K562 (cell line): ENCODE data around the gene DRAXIN. TPM values are rescaled to one million over a fixed set of nuclear protein-coding genes. Genes with fewer than 3 reads are reported as not detected.

ENCODE experiments used
- CC2D1A ChIP-seq: fragments of 450-650 bp; IDR thresholded peaks from 2 replicates; pipeline ENCODE4 v1.6.1; 2017; ENCODE audit warnings: mild to moderate bottlenecking
- CCNT2 ChIP-seq: IDR thresholded peaks from 2 replicates; pipeline ENCODE4 v1.6.1; 2011; ENCODE audit warnings: borderline replicate concordance, low read depth, mild to moderate bottlenecking, moderate library complexity, mixed read lengths, low read length; ENCODE audit not compliant: insufficient read length; ENCODE audit errors: extremely low read depth
- FOXJ3 ChIP-seq: sonication (generic); formaldehyde crosslinking; IDR thresholded peaks from 2 replicates; pipeline ENCODE4 v1.4.0; 2020; ENCODE audit warnings: mild to moderate bottlenecking, missing genetic modification reagents
- KHSRP ChIP-seq: fragments of 450-650 bp; IDR thresholded peaks from 2 replicates; pipeline ENCODE4 v1.6.1; 2017
- NCOA2 ChIP-seq, 2 experiments: fragments of 450-650 bp; IDR thresholded peaks; 2 replicates each; pipeline ENCODE4 v1.6.1; 2018; ENCODE audit warnings: mild to moderate bottlenecking in 2 of 2, moderate library complexity in 1 of 2; ENCODE audit not compliant: partially characterized antibody in 2 of 2
- NR2F6 ChIP-seq: fragments of 450-650 bp; formaldehyde crosslinking; IDR thresholded peaks from 2 replicates; pipeline ENCODE4 v1.4.0; 2020; ENCODE audit warnings: mild to moderate bottlenecking
- PHF8 ChIP-seq: fragments of 200-600 bp; sonication (generic); IDR thresholded peaks from 2 replicates; pipeline ENCODE4 v1.6.1; 2012; ENCODE audit warnings: mixed run types, mild to moderate bottlenecking, inconsistent platforms, low read length, moderate library complexity, borderline replicate concordance
- POLR3A ChIP-seq: IDR thresholded peaks from 2 replicates; pipeline ENCODE4 v1.6.1; 2011; ENCODE audit warnings: borderline replicate concordance, mild to moderate bottlenecking, moderate library complexity; ENCODE audit not compliant: insufficient read length, insufficient read depth; ENCODE audit errors: extremely low read depth
- POU5F1 ChIP-seq: fragments of 150-350 bp; IDR thresholded peaks from 2 replicates; pipeline ENCODE4 v1.6.1; 2014; ENCODE audit warnings: borderline replicate concordance, low read length, low read depth, mild to moderate bottlenecking; ENCODE audit not compliant: partially characterized antibody
- RBBP5 ChIP-seq: fragments of 200-600 bp; sonication (generic); IDR thresholded peaks from 2 replicates; pipeline ENCODE4 v1.6.1; 2012; ENCODE audit warnings: borderline replicate concordance, mild to moderate bottlenecking, low read length, control low read depth, inconsistent platforms; ENCODE audit not compliant: insufficient read depth, poor library complexity, severe bottlenecking
- RBFOX2 ChIP-seq: fragments of 200-400 bp; formaldehyde crosslinking; IDR thresholded peaks from 2 replicates; pipeline ENCODE4 v1.6.1; 2017; ENCODE audit warnings: low read depth, mild to moderate bottlenecking, low read length, moderate library complexity
- SIRT6 ChIP-seq: IDR thresholded peaks from one replicate; pipeline ENCODE4 v1.6.1; 2012; ENCODE audit warnings: low read depth, mild to moderate bottlenecking, control low read depth, inconsistent platforms, low read length, moderate library complexity
- TAF7 ChIP-seq: fragments of 450-650 bp; IDR thresholded peaks from 2 replicates; pipeline ENCODE4 v1.6.1; 2016; ENCODE audit warnings: missing genetic modification characterization, missing compliant biosample characterization
- ZNF384 ChIP-seq: IDR thresholded peaks from 2 replicates; pipeline ENCODE4 v1.6.1; 2012; ENCODE audit warnings: low read depth, low read length, improper control_type of control experiment
- polyA plus RNA-seq, 8 experiments: library from polyadenylated mRNA; depleted of rRNA in 4 of 8; stranded (reverse) in 5 of 8; unstranded in 3 of 8; fragments of >200 nt; fragmentation: Nextera tagmentation in 2 of 8; fragmentation: Illumina TruSeq in 1 of 8; extraction: Ambion mirVana in 2 of 8; extraction: Trizol in 1 of 8; gene quantifications; 2 replicates each; pipeline versions ENCODE4 v1.2.1 to v1.2.3, GENCODE V29; 2011 to 2014; ENCODE audit warnings: inconsistent platforms in 1 of 8, missing spikeins in 1 of 8
- total RNA-seq, 7 experiments: library from RNA; depleted of rRNA in 6 of 7; stranded (reverse); fragments of >200 nt in 6 of 7; fragmentation: Illumina TruSeq in 2 of 7; extraction: Trizol in 2 of 7; gene quantifications; 2 replicates each; pipeline versions ENCODE4 v1.2.1 to v1.2.3, GENCODE V29; 2011 to 2021; ENCODE audit warnings: low replicate concordance in 1 of 7
- TF ChIP-seq, protein P1 (sequence below): fragments of 450-650 bp; formaldehyde crosslinking; IDR thresholded peaks from 2 replicates; pipeline ENCODE4 v1.4.0; 2020; ENCODE audit warnings: mild to moderate bottlenecking, moderate library complexity
- TF ChIP-seq, protein P2 (sequence below): fragments of 250-450 bp; sonication (Bioruptor Pico); IDR thresholded peaks from 2 replicates; pipeline ENCODE4 v1.9.0; 2021; ENCODE audit warnings: mild to moderate bottlenecking, inconsistent platforms
- TF ChIP-seq, protein P3 (sequence below), 2 experiments: fragments of 200-800 bp in 1 of 2; sonication (Bioruptor generic) in 1 of 2; sonication (generic) in 1 of 2; formaldehyde crosslinking in 1 of 2; IDR thresholded peaks in 1 of 2; conservative IDR thresholded peaks in 1 of 2; 2 replicates each; pipeline versions ENCODE4 v1.5.0 to v1.6.1; 2016 to 2020; ENCODE audit warnings: missing compliant biosample characterization in 1 of 2, missing genetic modification characterization in 1 of 2, missing genetic modification reagents in 1 of 2
- TF ChIP-seq, protein P4 (sequence below): sonication (generic); formaldehyde crosslinking; IDR thresholded peaks from 2 replicates; pipeline ENCODE4 v1.8.0; 2022; ENCODE audit warnings: mild to moderate bottlenecking, missing genetic modification reagents
- TF ChIP-seq, protein P5 (sequence below): conservative IDR thresholded peaks from 2 replicates; pipeline ENCODE4 v1.6.1; 2011; ENCODE audit warnings: low read depth, mild to moderate bottlenecking, low read length; ENCODE audit not compliant: control insufficient read depth

Gene DRAXIN
- total and polyA plus RNA-seq, 9 of the 15 experiments (the other 6 are each of a cell fraction or from before 2014, with no cell fraction given) = 0.01 to 0.04 (median 0.01) TPM; not detected in 6

DNA sequence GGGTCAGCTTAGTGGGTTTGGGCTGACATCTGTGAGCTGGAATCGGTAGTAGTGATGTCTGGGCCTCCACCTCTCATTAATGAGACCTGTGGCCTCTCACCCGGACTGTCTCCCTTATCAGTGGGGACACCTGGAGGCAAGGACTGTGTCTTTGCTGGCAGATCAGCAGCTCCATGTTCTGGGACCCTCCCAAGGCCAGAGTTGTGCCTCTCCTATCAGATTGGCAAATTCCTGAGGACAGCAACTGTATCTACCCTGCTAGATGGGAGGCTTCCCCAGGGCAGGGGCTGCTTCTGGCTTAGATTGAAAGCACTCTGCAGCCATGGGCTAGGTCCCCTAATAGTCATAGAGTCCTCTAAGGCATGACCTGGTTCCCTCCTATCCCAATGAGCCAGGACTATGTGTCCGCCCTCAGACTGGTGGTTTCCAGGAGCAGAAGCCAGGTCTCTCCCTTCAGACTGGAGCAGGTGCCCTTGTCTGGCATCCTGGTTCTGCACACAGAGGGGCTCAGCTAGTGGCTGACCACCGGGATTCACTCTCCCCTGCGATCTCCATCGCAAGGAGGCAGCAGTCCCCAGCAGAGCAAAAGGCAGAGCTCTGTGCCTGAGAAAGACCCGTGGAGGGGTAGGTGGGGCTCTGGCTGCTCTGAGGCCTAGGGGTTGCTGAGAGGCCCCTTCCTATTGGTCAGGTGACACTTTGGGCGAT lies 5.8 kb downstream of the DRAXIN start (continued):
- TF ChIP-seq SIRT6 (no peak), KHSRP (no peak), NR2F6 (CRISPR knock-in tag) (no peak), TAF7 (tag) (no peak), RBBP5 (no peak), FOXJ3 (CRISPR knock-in tag) (no peak), POLR3A (no peak), NCOA2 (IDR thresholded peaks at IDR 0.05; ENCODE audit: partially characterized antibody in 2 of 2) (no peak), RBFOX2 (no peak), ZNF384 (no peak), PHF8 (no peak), CCNT2 (no peak), POU5F1 (no peak), CC2D1A (no peak; the same call in 1 of the 2 replicates)
- TF ChIP-seq, protein P1, sequence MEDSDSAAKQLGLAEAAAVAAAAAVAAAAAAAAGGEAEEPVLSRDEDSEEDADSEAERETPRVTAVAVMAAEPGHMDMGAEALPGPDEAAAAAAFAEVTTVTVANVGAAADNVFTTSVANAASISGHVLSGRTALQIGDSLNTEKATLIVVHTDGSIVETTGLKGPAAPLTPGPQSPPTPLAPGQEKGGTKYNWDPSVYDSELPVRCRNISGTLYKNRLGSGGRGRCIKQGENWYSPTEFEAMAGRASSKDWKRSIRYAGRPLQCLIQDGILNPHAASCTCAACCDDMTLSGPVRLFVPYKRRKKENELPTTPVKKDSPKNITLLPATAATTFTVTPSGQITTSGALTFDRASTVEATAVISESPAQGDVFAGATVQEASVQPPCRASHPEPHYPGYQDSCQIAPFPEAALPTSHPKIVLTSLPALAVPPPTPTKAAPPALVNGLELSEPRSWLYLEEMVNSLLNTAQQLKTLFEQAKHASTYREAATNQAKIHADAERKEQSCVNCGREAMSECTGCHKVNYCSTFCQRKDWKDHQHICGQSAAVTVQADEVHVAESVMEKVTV (CRISPR knock-in tag) = no peak
- TF ChIP-seq, protein P2, sequence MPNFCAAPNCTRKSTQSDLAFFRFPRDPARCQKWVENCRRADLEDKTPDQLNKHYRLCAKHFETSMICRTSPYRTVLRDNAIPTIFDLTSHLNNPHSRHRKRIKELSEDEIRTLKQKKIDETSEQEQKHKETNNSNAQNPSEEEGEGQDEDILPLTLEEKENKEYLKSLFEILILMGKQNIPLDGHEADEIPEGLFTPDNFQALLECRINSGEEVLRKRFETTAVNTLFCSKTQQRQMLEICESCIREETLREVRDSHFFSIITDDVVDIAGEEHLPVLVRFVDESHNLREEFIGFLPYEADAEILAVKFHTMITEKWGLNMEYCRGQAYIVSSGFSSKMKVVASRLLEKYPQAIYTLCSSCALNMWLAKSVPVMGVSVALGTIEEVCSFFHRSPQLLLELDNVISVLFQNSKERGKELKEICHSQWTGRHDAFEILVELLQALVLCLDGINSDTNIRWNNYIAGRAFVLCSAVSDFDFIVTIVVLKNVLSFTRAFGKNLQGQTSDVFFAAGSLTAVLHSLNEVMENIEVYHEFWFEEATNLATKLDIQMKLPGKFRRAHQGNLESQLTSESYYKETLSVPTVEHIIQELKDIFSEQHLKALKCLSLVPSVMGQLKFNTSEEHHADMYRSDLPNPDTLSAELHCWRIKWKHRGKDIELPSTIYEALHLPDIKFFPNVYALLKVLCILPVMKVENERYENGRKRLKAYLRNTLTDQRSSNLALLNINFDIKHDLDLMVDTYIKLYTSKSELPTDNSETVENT (CRISPR knock-in tag) = no peak
- TF ChIP-seq, protein P3, sequence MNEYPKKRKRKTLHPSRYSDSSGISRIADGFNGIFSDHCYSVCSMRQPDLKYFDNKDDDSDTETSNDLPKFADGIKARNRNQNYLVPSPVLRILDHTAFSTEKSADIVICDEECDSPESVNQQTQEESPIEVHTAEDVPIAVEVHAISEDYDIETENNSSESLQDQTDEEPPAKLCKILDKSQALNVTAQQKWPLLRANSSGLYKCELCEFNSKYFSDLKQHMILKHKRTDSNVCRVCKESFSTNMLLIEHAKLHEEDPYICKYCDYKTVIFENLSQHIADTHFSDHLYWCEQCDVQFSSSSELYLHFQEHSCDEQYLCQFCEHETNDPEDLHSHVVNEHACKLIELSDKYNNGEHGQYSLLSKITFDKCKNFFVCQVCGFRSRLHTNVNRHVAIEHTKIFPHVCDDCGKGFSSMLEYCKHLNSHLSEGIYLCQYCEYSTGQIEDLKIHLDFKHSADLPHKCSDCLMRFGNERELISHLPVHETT (CRISPR knock-in tag; conservative IDR thresholded peaks at IDR 0.05 in 1 of 2, IDR thresholded peaks at IDR 0.05 in 1 of 2) = no peak
- TF ChIP-seq, protein P4, sequence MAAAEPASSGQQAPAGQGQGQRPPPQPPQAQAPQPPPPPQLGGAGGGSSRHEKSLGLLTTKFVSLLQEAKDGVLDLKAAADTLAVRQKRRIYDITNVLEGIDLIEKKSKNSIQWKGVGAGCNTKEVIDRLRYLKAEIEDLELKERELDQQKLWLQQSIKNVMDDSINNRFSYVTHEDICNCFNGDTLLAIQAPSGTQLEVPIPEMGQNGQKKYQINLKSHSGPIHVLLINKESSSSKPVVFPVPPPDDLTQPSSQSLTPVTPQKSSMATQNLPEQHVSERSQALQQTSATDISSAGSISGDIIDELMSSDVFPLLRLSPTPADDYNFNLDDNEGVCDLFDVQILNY (CRISPR knock-in tag) = no peak
- TF ChIP-seq, protein P5, sequence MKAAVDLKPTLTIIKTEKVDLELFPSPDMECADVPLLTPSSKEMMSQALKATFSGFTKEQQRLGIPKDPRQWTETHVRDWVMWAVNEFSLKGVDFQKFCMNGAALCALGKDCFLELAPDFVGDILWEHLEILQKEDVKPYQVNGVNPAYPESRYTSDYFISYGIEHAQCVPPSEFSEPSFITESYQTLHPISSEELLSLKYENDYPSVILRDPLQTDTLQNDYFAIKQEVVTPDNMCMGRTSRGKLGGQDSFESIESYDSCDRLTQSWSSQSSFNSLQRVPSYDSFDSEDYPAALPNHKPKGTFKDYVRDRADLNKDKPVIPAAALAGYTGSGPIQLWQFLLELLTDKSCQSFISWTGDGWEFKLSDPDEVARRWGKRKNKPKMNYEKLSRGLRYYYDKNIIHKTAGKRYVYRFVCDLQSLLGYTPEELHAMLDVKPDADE = no peak
